ENCODE measurements around the gene CLSTN3. TPM values are rescaled to one million over a fixed set of nuclear protein-coding genes. Genes with fewer than 3 reads are reported as not detected.

Gene CLSTN3
- total RNA-seq, 2 donors from 2014 or later: 6.1 to 8.3 TPM

DNA sequence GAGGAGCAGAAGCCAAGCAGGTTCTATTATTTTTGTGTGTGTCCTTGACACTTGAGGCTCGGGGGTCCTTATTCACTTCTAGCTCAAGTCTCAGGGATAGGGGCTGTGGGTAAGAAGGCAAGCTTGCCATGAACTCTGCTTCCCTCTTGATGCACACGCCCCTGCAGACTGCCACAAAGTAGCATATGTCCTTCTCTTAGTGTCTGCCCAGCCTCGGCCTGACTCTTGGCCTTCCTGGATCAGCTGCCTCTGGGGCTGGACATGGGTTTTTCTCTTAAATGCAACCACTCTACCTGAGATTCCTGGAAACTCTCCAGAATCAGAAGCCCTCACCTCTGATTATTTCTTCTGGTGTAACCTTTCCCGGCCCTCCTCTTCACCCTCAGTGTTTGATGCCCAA lies 31.2 kb downstream of the CLSTN3 start:
- no peak overlapping the region for H3K27ac ChIP-seq
- H3K4me1 ChIP-seq: peaks cover 0 to 6% of the 10 kb centered on the region in 2 donors
- TF ChIP-seq, protein P1, sequence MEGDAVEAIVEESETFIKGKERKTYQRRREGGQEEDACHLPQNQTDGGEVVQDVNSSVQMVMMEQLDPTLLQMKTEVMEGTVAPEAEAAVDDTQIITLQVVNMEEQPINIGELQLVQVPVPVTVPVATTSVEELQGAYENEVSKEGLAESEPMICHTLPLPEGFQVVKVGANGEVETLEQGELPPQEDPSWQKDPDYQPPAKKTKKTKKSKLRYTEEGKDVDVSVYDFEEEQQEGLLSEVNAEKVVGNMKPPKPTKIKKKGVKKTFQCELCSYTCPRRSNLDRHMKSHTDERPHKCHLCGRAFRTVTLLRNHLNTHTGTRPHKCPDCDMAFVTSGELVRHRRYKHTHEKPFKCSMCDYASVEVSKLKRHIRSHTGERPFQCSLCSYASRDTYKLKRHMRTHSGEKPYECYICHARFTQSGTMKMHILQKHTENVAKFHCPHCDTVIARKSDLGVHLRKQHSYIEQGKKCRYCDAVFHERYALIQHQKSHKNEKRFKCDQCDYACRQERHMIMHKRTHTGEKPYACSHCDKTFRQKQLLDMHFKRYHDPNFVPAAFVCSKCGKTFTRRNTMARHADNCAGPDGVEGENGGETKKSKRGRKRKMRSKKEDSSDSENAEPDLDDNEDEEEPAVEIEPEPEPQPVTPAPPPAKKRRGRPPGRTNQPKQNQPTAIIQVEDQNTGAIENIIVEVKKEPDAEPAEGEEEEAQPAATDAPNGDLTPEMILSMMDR (IDR thresholded peaks at IDR 0.05): no peak
- no peak overlapping the region for H3K4me3 ChIP-seq
- DNase-seq (ENCODE audit: low spot score): no peak
- no peaks in the 10 kb centered on the region for H3K36me3 ChIP-seq
- no peaks in the 10 kb centered on the region for H3K27me3 ChIP-seq
- no peaks in the 10 kb centered on the region for H3K9me3 ChIP-seq

DNA sequence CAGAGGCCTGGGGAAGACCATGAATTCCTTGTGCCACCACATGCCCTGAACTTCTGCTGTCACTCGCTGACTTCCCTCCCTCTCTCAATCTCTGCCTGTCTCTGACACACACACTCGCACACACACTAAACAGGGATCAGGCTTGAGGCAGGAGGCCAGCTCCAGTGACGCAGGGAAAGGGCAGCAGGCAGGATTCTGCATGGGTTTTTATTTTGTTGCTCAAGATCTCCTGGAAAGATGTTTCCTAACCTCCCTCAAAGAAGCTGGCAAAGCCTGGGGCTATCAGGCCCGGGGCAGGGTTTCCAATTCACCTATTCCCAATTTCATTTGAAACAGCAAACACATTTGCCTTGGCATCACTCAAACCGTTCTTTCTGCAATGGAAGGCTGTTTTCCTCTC lies 31.6 kb downstream of the CLSTN3 start:
- TF ChIP-seq, protein P1 (IDR thresholded peaks at IDR 0.05): no peak
- peaks cover 0 to 6% of the 10 kb centered on the region in 2 donors for H3K4me1 ChIP-seq
- H3K36me3 ChIP-seq: no peaks in the 10 kb centered on the region
- H3K27ac ChIP-seq: no peak overlapping the region
- H3K4me3 ChIP-seq: no peak overlapping the region
- no peaks in the 10 kb centered on the region for H3K27me3 ChIP-seq
- no peaks in the 10 kb centered on the region for H3K9me3 ChIP-seq
- DNase-seq (ENCODE audit: low spot score): no peak

DNA sequence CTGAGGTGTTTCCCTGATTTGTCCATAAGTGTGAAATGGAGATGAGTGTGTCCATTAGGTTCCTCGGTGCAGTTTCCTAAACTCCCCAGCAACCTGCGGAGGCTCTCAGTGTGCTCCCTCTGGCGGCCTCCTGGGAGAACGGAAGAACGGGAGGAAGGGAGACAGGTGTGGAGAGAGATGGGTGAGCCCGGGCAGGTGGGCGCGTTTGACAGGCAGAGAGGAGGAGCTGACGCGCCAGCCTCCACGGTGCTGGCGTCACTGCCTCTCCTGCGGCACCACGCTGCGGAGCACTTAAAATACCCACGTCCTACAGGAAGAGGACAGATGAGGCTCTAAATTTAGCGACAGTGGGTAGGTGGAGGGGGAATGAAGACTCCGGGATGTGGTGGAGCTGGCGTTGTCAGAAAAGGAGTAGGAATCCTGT lies 32.5 kb downstream of the CLSTN3 start:
- Histone ChIP-seq H3K9me3 (peaks cover 0 to 1% of the 10 kb centered on the region in 2 donors), H3K4me1 (peaks cover 0 to 6% of the 10 kb centered on the region in 2 donors), H3K4me3 (no peak overlapping the region), H3K36me3 (no peaks in the 10 kb centered on the region), H3K27me3 (no peaks in the 10 kb centered on the region), H3K27ac (no peak overlapping the region)
- TF ChIP-seq, protein P1 (IDR thresholded peaks at IDR 0.05): peak in 1 of 2 donors; percentile 52
- no peak for DNase-seq (ENCODE audit: low spot score)

DNA sequence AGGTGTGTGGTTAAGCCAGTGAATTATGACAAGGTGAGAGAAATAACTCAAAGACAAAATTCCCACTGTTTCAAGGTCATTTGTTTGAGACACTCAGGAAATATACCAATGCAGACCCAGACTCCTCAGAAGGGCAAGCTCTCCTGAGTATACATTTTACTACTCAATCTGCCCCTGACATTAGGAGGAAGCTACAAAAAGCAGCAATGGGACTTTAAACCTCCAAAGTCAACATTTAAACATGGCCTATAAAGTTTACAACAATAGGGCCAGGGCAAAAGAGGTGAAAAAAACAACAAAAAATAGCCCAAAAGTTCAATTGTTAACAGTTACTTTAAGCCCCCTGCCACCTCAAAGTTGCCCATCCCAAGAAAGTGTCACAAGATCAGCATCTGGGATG lies 39.8 kb downstream of the CLSTN3 start:
- no peak for DNase-seq (ENCODE audit: low spot score)
- TF ChIP-seq, protein P1 (IDR thresholded peaks at IDR 0.05): no peak
- H3K27me3 ChIP-seq: no peaks in the 10 kb centered on the region
- H3K36me3 ChIP-seq: no peaks in the 10 kb centered on the region
- no peaks in the 10 kb centered on the region for H3K4me1 ChIP-seq
- no peak overlapping the region for H3K27ac ChIP-seq
- H3K4me3 ChIP-seq: no peak overlapping the region
- peaks cover 0 to 14% of the 10 kb centered on the region in 2 donors for H3K9me3 ChIP-seq

DNA sequence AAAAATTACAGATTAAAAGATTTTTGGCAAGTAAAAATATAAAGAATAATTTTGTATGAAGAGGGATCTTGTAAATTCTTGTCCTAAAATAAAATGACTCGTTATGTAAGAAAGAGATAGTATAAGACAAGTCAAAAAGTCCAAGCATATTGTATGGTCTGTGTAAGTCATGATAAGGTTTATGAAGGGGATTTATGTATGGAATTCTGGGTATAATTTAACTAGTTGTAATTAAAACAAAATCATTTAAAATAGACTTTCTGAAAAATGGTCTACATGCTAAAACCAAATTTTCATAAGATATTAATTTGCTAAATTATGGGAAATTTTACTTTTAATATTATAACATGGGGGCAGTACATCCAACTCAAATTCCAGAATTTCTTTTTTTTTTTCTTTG lies 41.7 kb downstream of the CLSTN3 start:
- Histone ChIP-seq H3K9me3 (peaks cover 0 to 14% of the 10 kb centered on the region in 2 donors), H3K27ac (no peak overlapping the region), H3K4me3 (no peak overlapping the region), H3K36me3 (no peaks in the 10 kb centered on the region), H3K4me1 (no peaks in the 10 kb centered on the region), H3K27me3 (no peaks in the 10 kb centered on the region)
- TF ChIP-seq, protein P1 (IDR thresholded peaks at IDR 0.05): no peak
- DNase-seq (ENCODE audit: low spot score): no peak

DNA sequence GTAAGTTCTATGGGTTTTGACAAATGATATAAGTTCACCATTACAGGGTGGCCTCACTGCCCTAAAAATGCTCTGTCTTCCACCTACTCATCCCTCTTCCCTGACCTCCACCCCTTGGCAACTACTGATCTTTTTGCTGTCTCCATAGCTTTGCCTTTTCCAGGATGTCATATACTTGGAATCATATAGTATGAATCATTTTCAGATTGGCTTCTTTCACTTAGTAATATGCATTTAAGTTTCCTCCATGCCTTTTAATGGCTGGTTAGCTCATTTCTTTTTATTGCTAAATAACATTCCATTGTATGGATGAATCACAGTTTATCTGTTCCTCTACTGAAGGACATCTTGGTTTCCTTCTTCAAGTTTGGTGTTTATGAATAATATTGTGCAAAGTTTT lies 45.3 kb downstream of the CLSTN3 start:
- TF ChIP-seq, protein P1 (IDR thresholded peaks at IDR 0.05): no peak
- H3K27me3 ChIP-seq: no peaks in the 10 kb centered on the region
- no peaks in the 10 kb centered on the region for H3K36me3 ChIP-seq
- H3K27ac ChIP-seq: no peak overlapping the region
- H3K9me3 ChIP-seq: no peaks in the 10 kb centered on the region
- DNase-seq (ENCODE audit: low spot score): no peak
- no peak overlapping the region for H3K4me3 ChIP-seq
- H3K4me1 ChIP-seq: no peaks in the 10 kb centered on the region
